H4 (cell line): ENCODE results near the gene GLCE. TPM values are rescaled to one million over a fixed set of nuclear protein-coding genes. Genes with fewer than 3 reads are reported as not detected.
"Not testable (repeated sequence)": the region's sequence is repeated elsewhere in the genome, so short reads cannot be mapped to it uniquely, and the experiment has no call there.

Experiments used
- DNase-seq: peaks from one replicate; pipeline ENCODE4 v3.0.0-alpha.2; 2015; ENCODE audit warnings: low spot score
- total RNA-seq: library from RNA; depleted of rRNA; stranded (reverse); fragments of >200 nt; shearing (Covaris generic); gene quantifications from 2 replicates; pipeline ENCODE4 v1.2.3, GENCODE V29; 2014

The GLCE gene
- total RNA-seq, 1 experiment from 2014 or later = 23.2 TPM

- no peak for DNase-seq
These were observed 112.5 kb downstream of the GLCE start for GRCh38 chr15:69272891-69273290.

GRCh38 chr15:69275074-69275670 lies 114.7 kb downstream of the GLCE start:
- no peak for DNase-seq

- no peak for DNase-seq
These were observed 115.6 kb downstream of the GLCE start for GRCh38 chr15:69275933-69276560.

GRCh38 chr15:69277316-69277715 lies 116.9 kb downstream of the GLCE start:
- DNase-seq = no peak

GRCh38 chr15:69279636-69280035 lies 119.2 kb downstream of the GLCE start:
- no peak for DNase-seq

GRCh38 chr15:69280783-69281182 lies 120.3 kb downstream of the GLCE start:
- DNase-seq = no peak

GRCh38 chr15:69282104-69282743 lies 121.8 kb downstream of the GLCE start:
- no peak for DNase-seq

- no peak for DNase-seq
These were observed 125.4 kb downstream of the GLCE start for GRCh38 chr15:69285834-69286233.

- DNase-seq = no peak
These were observed 127.6 kb downstream of the GLCE start for GRCh38 chr15:69288011-69288410.

GRCh38 chr15:69288531-69289341 lies 128.3 kb downstream of the GLCE start:
- DNase-seq = no peak

GRCh38 chr15:69289342-69290146 lies 129.1 kb downstream of the GLCE start:
- no peak for DNase-seq

GRCh38 chr15:69290346-69291164 lies 130.1 kb downstream of the GLCE start:
- no peak for DNase-seq

- DNase-seq = not testable (repeated sequence)
These were observed 131.2 kb downstream of the GLCE start for GRCh38 chr15:69291651-69292050.

GRCh38 chr15:69292826-69293420 lies 132.5 kb downstream of the GLCE start:
- DNase-seq = no peak

GRCh38 chr15:69293741-69294615 lies 133.5 kb downstream of the GLCE start:
- DNase-seq = no peak

GRCh38 chr15:69296606-69297005 lies 136.2 kb downstream of the GLCE start:
- no peak for DNase-seq

- no peak for DNase-seq
These were observed 137.4 kb downstream of the GLCE start for GRCh38 chr15:69297642-69298353.

GRCh38 chr15:69298354-69298696 lies 137.9 kb downstream of the GLCE start:
- no peak for DNase-seq
